AG04450 (cell line): ENCODE measurements around the gene FEN1. TPM values are rescaled to one million over a fixed set of nuclear protein-coding genes. Genes with fewer than 3 reads are reported as not detected.

ENCODE experiments used
- CTCF ChIA-PET: fragments of 300-600, 350-600 bp; formaldehyde crosslinking; extraction: SDS; loops from one replicate; lab custom pipeline; 2022; ENCODE audit warnings: antibody characterized with exemption, inconsistent platforms; lab: Charles Lee
- POLR2A ChIA-PET: fragments of 350-600 bp; formaldehyde crosslinking; extraction: SDS; loops from one replicate; lab custom pipeline; 2021; ENCODE audit warnings: antibody characterized with exemption, inconsistent platforms; lab: Yijun Ruan, JAX
- DNase-seq: peaks from one replicate; pipeline ENCODE4 v3.0.0-alpha.2; 2011; ENCODE audit warnings: low read depth, low spot score
- H3K27ac ChIP-seq: one replicate; pipeline ENCODE4 v1.5.1; 2012; ENCODE audit warnings: low read depth, low read length, control low read depth
- H3K27me3 ChIP-seq: one replicate; pipeline ENCODE4 v1.6.0; 2012; ENCODE audit warnings: low read length; ENCODE audit not compliant: control insufficient read depth, insufficient read depth
- H3K4me3 ChIP-seq: 2 replicates; pipeline ENCODE4 v1.5.1; 2011; ENCODE audit warnings: mild to moderate bottlenecking, low read depth, low read length, control low read depth
- H3K9me3 ChIP-seq: 2 replicates; pipeline ENCODE4 v1.5.1; 2012; ENCODE audit warnings: low read length; ENCODE audit not compliant: control insufficient read depth, insufficient read depth
- polyA plus RNA-seq: library from polyadenylated mRNA; depleted of rRNA; stranded (reverse); fragments of >200 nt; gene quantifications from 2 replicates; pipeline ENCODE4 v1.2.3, GENCODE V29; 2011
- TF ChIP-seq, protein P1 (sequence below): IDR thresholded peaks from 2 replicates; pipeline ENCODE4 v1.5.1; 2011; ENCODE audit warnings: low read depth, low read length, control low read depth, inconsistent platforms

Gene FEN1
- polyA plus RNA-seq, 1 experiment = 7.1 TPM

DNA sequence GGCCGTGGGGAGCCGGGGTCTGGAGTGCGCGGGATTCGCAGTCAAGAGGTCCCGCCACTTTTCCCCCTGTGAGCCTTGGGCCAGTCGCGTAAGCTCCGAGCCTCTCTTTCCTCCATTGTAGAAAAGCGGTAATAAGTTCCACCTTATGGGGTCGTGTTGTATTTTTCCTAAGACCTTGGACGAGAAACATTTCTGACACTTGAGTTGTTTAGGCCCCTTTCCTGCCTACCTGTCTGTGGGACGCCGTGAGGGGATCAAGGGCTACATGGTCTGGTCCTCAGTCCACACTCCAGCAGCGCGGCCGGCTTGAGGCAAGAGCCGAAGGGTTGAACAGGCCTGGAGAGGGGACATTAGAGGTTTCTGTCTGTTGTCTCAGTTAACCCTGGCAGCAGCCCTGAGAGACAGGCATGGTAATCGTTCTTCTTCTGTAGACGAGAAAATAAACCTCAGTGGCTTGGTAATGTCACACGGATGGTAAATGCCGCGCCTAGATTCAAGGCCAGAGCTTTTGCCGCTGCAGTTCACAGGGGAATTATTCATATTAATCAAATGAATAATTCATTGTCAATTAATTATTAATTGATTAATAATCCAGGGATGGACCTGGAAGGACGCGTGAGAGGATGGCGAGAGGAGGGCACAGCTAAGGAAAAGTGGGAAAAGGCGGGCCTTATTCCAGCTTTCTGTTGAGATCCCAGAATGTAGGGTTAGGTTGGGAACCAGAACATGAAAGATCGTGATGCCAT, 545 bp downstream of the FEN1 start:
- TF ChIP-seq, protein P1, sequence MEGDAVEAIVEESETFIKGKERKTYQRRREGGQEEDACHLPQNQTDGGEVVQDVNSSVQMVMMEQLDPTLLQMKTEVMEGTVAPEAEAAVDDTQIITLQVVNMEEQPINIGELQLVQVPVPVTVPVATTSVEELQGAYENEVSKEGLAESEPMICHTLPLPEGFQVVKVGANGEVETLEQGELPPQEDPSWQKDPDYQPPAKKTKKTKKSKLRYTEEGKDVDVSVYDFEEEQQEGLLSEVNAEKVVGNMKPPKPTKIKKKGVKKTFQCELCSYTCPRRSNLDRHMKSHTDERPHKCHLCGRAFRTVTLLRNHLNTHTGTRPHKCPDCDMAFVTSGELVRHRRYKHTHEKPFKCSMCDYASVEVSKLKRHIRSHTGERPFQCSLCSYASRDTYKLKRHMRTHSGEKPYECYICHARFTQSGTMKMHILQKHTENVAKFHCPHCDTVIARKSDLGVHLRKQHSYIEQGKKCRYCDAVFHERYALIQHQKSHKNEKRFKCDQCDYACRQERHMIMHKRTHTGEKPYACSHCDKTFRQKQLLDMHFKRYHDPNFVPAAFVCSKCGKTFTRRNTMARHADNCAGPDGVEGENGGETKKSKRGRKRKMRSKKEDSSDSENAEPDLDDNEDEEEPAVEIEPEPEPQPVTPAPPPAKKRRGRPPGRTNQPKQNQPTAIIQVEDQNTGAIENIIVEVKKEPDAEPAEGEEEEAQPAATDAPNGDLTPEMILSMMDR = no peak
- POLR2A ChIA-PET = interaction anchor here (1.0 to 2.3 kb wide), 3 partner anchors 22 to 46 kb away, joined by 3 to 13 read pairs (median 3); no protein-coding TSS in a partner anchor
- CTCF ChIA-PET = interaction anchor here (0.9 to 3.0 kb wide), 3 partner anchors 155 to 315 kb away, joined by 3 to 10 read pairs (median 9); no protein-coding TSS in a partner anchor
- Histone ChIP-seq H3K27me3 (no peaks in the 10 kb centered on the region), H3K27ac (peak overlapping the region; percentile 100), H3K9me3 (no peaks in the 10 kb centered on the region; the same call in 1 of the 2 replicates), H3K4me3 (peak overlapping the region; percentile 96)
- no peak for DNase-seq

GRCh38 chr11:61793829-61794204, 1.1 kb downstream of the FEN1 start:
- DNase-seq = no peak
- Histone ChIP-seq H3K4me3 (peak overlapping the region; percentile 96; the same call in 1 of the 2 replicates), H3K27me3 (no peaks in the 10 kb centered on the region), H3K9me3 (no peaks in the 10 kb centered on the region; the same call in 1 of the 2 replicates), H3K27ac (no peak overlapping the region)
- CTCF ChIA-PET = interaction anchor here (0.9 kb wide), 1 partner anchor 288 kb away, joined by 3 read pairs; no protein-coding TSS in a partner anchor
- TF ChIP-seq, protein P1 = no peak
- POLR2A ChIA-PET = no interaction called here

- Histone ChIP-seq H3K4me3 (no peak overlapping the region), H3K27ac (no peak overlapping the region), H3K9me3 (no peaks in the 10 kb centered on the region; the same call in 1 of the 2 replicates), H3K27me3 (no peaks in the 10 kb centered on the region)
- CTCF ChIA-PET = interaction anchor here (6.2 kb wide), 1 partner anchor 313 kb away, joined by 168 read pairs; no protein-coding TSS in a partner anchor
- POLR2A ChIA-PET = no interaction called here
- TF ChIP-seq, protein P1 = no peak
- no peak for DNase-seq
Observed at GRCh38 chr11:61794579-61794978, 1.9 kb downstream of the FEN1 start.

DNA sequence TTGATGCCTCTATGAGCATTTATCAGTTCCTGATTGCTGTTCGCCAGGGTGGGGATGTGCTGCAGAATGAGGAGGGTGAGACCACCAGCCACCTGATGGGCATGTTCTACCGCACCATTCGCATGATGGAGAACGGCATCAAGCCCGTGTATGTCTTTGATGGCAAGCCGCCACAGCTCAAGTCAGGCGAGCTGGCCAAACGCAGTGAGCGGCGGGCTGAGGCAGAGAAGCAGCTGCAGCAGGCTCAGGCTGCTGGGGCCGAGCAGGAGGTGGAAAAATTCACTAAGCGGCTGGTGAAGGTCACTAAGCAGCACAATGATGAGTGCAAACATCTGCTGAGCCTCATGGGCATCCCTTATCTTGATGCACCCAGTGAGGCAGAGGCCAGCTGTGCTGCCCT, 2.7 kb downstream of the FEN1 start:
- DNase-seq = no peak
- ChIA-PET CTCF (interaction anchor here (1.6 to 6.2 kb wide), 6 partner anchors 20 to 313 kb away, joined by 5 to 168 read pairs (median 54); partner anchors contain the start of gene FADS1), POLR2A (no interaction called here)
- no peak overlapping the region for H3K27ac ChIP-seq
- TF ChIP-seq, protein P1 = no peak
- H3K4me3 ChIP-seq = no peak overlapping the region
- no peaks in the 10 kb centered on the region for H3K27me3 ChIP-seq
- H3K9me3 ChIP-seq = no peaks in the 10 kb centered on the region; the same call in 1 of the 2 replicates
